IPS-11a (cell line): Measurements from ENCODE around the gene NCAM1.

ENCODE experiments used
- H3K4me3 ChIP-seq: one replicate; pipeline ENCODE4 v1.5.1; 2013; ENCODE audit warnings: low read depth, low read length, control low read depth

The NCAM1 gene

GRCh38 chr11:113162592-113162962 lies 201.4 kb downstream of the NCAM1 start:
- H3K4me3 ChIP-seq: no peak overlapping the region

GRCh38 chr11:113163291-113164030 lies 202.2 kb downstream of the NCAM1 start:
- no peak overlapping the region for H3K4me3 ChIP-seq

DNA sequence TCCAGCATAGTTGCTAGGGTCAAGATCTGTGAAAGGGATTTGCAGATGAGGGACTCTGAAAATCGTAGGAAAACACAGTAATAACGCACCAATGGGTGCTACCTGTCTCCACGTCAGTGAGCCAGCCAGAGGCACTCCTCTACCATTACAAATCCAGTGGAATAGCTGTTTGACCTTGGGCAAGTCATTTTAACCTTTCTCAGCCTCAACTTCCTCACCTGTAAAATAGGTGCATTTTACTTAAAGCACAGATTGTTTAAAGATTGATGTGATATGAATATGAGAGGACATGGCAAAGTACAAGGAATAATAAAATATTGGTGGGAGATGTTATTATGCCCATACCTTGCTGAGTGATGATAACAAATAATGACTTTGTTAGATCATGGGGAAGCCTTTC lies 205.1 kb downstream of the NCAM1 start:
- H3K4me3 ChIP-seq: no peak overlapping the region

DNA sequence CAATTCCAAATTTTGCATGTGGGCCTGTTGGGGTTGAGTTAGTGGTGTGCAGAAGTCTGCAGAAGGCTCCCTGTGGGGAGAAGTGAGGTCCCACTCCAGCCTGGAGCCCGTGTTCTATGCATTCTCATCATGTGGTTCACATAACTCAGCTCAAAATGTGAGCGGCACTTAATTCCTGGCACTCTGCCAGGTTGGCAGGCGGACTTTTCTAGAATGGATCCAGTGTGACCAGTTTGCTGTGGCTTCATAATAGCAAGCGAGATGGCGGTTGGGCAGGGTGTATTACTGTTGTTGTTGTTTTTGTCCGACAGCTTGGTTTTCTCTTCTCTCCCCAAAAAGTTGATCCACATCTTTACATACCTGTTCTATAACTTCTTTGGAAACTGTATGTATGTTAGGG lies 206.4 kb downstream of the NCAM1 start:
- H3K4me3 ChIP-seq: no peak overlapping the region

DNA sequence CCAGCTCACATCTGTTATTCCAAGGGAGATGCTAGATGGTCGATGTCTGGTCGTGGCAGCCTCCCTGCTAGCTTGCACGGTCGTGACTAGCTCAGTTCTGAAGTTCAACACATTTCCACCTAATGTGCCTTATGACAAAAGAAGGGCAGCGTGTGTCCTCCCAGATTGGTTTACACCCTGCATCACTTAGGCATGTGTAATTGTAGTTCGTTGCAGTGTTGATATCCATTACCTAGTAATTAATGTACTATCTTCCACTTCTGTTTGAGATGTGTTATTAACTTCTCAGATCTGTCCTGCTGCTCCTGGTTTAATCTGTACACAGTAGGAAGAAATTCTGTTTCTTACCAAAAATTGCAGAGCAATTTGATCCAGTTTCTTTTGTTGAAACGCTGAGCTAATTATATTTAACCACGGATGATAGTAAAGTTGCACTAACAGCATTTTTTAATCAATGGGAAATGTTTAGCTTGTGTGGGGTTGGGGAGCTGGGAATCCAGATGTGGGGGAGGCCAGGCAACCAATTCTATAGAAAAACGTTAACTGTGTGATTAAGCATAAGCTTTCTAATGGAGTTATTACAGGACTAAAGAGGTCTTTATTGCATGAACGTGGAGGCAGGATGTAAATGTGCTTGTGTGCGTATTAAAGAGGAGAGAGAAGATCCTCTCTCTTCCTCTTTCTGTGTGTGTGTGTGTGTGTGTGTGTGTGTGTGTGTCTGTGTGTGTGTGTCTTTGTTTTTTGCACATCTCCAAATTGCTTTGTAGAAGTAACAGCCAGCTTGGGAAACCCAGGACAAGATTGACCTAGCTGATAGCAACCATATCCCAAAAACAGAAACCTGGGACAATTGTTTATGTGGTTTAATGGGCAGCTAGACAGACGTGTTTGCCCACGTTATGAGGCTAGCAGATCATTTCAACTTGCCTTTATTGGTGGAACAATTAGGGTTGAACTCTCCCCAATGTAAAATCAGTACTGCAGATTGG lies 207.4 kb downstream of the NCAM1 start:
- H3K4me3 ChIP-seq: no peak overlapping the region

DNA sequence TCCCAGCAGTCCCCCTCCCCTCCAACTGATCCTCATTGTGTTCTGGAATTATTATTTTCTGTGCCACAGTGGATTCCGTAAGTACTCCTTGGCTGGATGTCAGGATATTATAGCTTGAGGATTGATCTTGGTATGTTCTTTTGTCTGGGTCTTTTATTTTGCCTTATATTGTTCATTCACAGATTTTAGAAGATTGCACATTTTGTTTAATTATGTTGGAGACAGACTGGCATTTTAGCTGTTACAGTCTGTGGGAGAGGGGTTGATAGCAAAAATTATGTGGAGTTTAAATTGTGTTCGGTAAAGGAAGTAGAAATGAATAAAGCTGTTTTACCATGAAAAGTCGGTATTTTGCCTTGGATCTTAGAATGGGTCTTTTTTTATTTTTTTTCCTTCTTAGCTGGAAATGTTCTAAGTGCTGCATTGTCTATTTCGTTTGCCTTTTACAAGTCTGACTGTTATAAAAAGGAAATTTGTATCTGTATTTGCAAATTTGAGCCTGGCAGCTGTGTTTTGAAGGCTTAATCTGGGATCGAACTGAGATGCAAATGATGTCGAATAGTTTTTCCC lies 211.2 kb downstream of the NCAM1 start:
- H3K4me3 ChIP-seq: no peak overlapping the region

DNA sequence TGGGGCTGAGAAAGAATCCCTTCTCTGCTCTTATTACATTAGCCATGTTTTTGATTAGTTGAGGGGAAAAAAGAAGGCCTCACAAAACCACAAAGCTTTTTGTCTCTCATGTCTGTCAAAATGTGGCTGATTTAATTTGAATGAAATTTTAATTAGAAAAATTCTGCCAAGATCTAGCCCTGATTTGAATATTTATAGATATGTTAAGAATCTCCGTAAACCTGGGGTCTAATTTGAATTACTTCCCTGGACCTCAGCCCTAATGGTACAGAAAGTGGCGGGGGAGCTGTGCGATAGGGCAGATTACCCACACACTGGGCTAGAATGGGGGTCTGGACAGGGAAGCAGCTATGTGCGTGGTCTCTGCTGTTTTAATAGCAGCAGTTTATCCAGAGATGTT lies 211.9 kb downstream of the NCAM1 start:
- H3K4me3 ChIP-seq: no peak overlapping the region

GRCh38 chr11:113174882-113175281 lies 213.7 kb downstream of the NCAM1 start:
- no peak overlapping the region for H3K4me3 ChIP-seq

GRCh38 chr11:113176599-113177360 lies 215.6 kb downstream of the NCAM1 start:
- no peak overlapping the region for H3K4me3 ChIP-seq

DNA sequence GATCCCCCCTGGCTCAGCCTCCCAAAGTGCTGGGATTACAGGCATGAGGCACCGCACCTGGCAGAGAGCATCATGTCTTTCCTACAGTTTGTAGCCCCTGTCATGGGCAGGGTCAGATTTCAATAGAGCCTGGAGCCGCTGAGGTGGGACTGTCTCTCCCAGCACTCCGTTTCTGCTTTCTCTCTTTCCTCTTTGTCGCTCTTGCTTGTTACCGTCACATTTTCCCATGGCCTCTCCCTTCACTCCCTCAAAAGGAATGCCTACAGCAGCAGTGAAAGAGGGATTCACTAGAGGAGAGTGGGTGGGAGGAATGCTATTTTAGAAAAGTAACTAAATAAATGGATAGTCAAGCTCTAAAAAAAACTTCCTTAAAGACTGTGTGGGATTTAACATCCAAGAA lies 216.5 kb downstream of the NCAM1 start:
- no peak overlapping the region for H3K4me3 ChIP-seq

DNA sequence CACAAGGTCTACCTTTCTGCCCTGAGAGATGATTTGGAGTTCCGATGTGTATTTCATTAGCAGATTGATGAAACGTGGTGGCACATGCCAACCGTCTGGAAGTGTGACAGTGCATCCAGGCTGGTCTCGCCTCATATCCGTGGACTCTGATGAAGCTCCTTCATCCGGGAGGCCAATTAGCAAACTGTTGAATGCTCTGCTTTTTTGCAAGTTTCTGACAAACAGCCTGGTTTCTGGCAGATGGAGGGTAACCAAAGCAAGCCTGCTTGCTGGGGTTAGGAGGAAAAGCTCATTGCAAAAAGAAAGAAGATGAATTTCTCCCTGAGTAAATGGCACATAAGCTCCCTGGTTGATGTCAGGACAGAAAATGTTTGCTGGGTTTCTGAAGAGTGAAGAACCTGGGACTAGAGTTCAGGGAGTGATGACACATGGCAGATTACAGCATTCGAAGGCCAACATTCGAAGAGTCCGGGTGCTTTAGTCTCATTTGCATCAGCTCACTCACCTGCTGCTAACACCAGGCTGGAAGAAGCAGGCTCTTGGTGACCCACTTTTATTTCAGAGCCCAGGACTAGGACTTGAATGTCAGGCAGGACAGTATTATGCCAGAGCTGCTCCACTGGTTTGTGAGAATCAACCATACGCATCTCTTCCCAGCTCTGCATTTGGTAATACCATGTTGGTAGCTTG lies 217.3 kb downstream of the NCAM1 start:
- no peak overlapping the region for H3K4me3 ChIP-seq

GRCh38 chr11:113179181-113179704 lies 218.0 kb downstream of the NCAM1 start:
- H3K4me3 ChIP-seq: no peak overlapping the region

- no peak overlapping the region for H3K4me3 ChIP-seq
Observed at GRCh38 chr11:113181094-113181493, 219.9 kb downstream of the NCAM1 start.

DNA sequence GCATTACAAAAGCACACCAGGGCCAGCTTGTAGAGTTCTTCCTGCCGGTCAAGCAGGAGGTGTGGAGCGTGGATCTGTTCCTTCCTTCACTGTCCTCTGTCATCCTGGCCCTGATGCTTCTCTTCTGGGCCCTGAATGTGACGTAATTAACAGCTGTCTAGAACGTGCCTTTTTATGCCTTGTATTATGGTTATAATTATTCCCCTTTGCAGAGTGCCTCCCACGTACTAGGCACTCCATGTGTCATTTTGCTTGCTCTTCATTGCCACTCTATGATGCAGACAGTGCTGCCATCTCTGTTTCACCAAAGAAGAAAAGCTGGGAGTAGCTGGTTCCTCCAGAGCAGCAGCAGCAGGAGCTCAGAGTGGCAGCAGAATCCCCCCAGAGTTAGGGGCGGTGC lies 221.1 kb downstream of the NCAM1 start:
- H3K4me3 ChIP-seq: no peak overlapping the region

- H3K4me3 ChIP-seq: no peak overlapping the region
Observed at GRCh38 chr11:113184498-113184897, 223.3 kb downstream of the NCAM1 start.

GRCh38 chr11:113188371-113188834 lies 227.2 kb downstream of the NCAM1 start:
- no peak overlapping the region for H3K4me3 ChIP-seq

DNA sequence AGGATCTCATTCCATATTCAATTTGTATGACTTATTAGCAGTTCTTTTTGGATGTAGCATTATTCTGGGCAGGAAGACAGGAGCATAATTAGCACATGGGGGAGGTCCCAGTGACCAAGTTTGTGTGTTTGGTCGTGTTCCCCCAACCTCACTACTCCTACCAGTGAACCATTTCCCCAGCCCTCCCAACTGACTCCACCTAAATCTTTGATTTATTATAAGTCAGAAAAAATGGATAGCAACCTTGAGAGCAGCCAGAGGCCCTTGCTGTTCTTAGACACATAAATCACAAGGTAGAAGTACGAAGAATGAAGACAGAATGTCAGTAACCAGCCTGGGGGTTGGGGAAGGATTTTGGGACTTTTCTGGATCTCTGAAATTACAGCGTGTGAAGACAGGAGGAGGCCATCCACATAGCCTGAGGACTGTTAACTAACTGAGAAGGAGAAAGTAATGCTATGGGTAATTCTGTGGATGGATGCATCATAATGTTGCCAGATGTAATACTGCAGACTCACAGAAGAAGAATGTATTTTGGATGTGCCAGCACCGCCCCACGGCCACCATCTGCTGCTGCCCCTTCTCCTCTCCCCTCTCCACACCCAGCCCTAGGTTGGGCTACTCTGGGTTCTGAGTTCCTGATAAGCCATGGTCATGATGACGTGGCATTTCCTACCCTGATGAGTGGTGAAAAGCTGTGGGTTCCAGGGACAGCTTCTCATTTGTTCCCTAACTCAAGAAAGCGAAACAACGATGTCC lies 228.9 kb downstream of the NCAM1 start:
- no peak overlapping the region for H3K4me3 ChIP-seq

DNA sequence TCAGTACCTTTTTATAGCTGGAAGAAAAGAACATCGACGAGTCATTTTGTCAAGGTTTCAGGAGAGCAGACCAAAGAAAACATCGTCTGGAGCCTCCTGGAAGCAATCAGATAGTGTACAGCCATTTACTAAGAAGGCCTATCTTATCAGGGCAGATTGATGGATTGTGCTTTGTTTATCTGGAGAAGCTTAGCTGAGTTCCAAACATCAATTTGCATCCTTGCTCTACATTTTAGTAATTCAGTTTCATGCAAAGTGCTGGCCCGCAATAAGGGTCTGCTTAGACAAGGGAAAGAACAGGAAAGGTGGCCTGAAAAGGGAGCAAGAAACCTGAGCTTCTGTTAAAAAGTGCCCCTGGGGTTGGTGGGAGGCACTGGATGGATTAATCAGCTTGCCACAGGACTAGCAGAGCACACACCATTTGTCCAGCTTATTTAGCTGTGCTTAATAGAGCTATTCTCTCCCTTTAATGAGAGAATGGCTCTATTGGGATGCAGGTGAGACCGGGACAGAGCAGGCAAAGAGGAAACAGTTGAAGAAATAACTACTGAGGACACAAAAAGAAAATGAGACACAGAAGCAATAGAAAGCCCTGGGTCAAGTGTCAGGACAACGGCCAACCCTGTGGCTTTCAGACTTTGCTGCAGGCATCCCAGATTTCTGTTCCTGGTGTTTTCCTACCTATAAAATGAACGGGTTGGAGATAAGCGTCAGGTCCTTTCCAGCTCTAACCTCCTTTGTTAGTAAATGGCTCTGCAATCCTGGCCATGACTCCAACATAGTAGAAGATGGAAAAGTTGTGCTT lies 231.1 kb downstream of the NCAM1 start:
- H3K4me3 ChIP-seq: no peak overlapping the region

- no peak overlapping the region for H3K4me3 ChIP-seq
Observed at GRCh38 chr11:113193016-113193415, 231.8 kb downstream of the NCAM1 start.
